K562 (cell line): ENCODE measurements around the gene ANO6. TPM values are rescaled to one million over a fixed set of nuclear protein-coding genes. Genes with fewer than 3 reads are reported as not detected.

ENCODE experiments used
- DDX20 ChIP-seq: fragments of 450-650 bp; IDR thresholded peaks from 2 replicates; pipeline ENCODE4 v1.6.1; 2016; ENCODE audit warnings: missing genetic modification characterization, low read depth, mild to moderate bottlenecking, missing compliant biosample characterization, moderate library complexity
- HDAC3 ChIP-seq: fragments of 450-650 bp; IDR thresholded peaks from 2 replicates; pipeline ENCODE4 v1.6.1; 2018; ENCODE audit warnings: borderline replicate concordance, mild to moderate bottlenecking, moderate library complexity; ENCODE audit not compliant: partially characterized antibody
- NELFE ChIP-seq: IDR thresholded peaks from 2 replicates; pipeline ENCODE4 v1.6.1; 2011; ENCODE audit warnings: mild to moderate bottlenecking; ENCODE audit not compliant: insufficient read depth, insufficient read length
- SIRT6 ChIP-seq: IDR thresholded peaks from one replicate; pipeline ENCODE4 v1.6.1; 2012; ENCODE audit warnings: low read depth, mild to moderate bottlenecking, control low read depth, inconsistent platforms, low read length, moderate library complexity
- SREBF1 ChIP-seq: fragments of 150-350 bp; IDR thresholded peaks from 2 replicates; pipeline ENCODE4 v1.6.1; 2014; ENCODE audit warnings: antibody characterized with exemption, low read depth, low read length, borderline replicate concordance
- TAF7 ChIP-seq: fragments of 450-650 bp; IDR thresholded peaks from 2 replicates; pipeline ENCODE4 v1.6.1; 2016; ENCODE audit warnings: missing genetic modification characterization, missing compliant biosample characterization
- polyA plus RNA-seq, 8 experiments: library from polyadenylated mRNA; depleted of rRNA in 4 of 8; stranded (reverse) in 5 of 8; unstranded in 3 of 8; fragments of >200 nt; fragmentation: Nextera tagmentation in 2 of 8; fragmentation: Illumina TruSeq in 1 of 8; extraction: Ambion mirVana in 2 of 8; extraction: Trizol in 1 of 8; gene quantifications; 2 replicates each; pipeline versions ENCODE4 v1.2.1 to v1.2.3, GENCODE V29; 2011 to 2014; ENCODE audit warnings: inconsistent platforms in 1 of 8, missing spikeins in 1 of 8
- total RNA-seq, 7 experiments: library from RNA; depleted of rRNA in 6 of 7; stranded (reverse); fragments of >200 nt in 6 of 7; fragmentation: Illumina TruSeq in 2 of 7; extraction: Trizol in 2 of 7; gene quantifications; 2 replicates each; pipeline versions ENCODE4 v1.2.1 to v1.2.3, GENCODE V29; 2011 to 2021; ENCODE audit warnings: low replicate concordance in 1 of 7
- TF ChIP-seq, protein P1 (sequence below): fragments of 200-600 bp; sonication (generic); IDR thresholded peaks from one replicate; pipeline ENCODE4 v1.6.1; 2012; ENCODE audit warnings: mild to moderate bottlenecking, low read depth, low read length, inconsistent platforms
- TF ChIP-seq, protein P2 (sequence below): fragments of 150-350 bp; IDR thresholded peaks from 2 replicates; pipeline ENCODE4 v1.6.1; 2014; ENCODE audit warnings: low read depth, mild to moderate bottlenecking, low read length, borderline replicate concordance
- TF ChIP-seq, protein P3 (sequence below): fragments of 450-650 bp; IDR thresholded peaks from 2 replicates; pipeline ENCODE4 v1.6.1; 2016; ENCODE audit warnings: borderline replicate concordance

The ANO6 gene
- total and polyA plus RNA-seq, 9 of the 15 experiments (the other 6 are each of a cell fraction or from before 2014, with no cell fraction given): 3.5 to 24.7 (median 20.3) TPM

DNA sequence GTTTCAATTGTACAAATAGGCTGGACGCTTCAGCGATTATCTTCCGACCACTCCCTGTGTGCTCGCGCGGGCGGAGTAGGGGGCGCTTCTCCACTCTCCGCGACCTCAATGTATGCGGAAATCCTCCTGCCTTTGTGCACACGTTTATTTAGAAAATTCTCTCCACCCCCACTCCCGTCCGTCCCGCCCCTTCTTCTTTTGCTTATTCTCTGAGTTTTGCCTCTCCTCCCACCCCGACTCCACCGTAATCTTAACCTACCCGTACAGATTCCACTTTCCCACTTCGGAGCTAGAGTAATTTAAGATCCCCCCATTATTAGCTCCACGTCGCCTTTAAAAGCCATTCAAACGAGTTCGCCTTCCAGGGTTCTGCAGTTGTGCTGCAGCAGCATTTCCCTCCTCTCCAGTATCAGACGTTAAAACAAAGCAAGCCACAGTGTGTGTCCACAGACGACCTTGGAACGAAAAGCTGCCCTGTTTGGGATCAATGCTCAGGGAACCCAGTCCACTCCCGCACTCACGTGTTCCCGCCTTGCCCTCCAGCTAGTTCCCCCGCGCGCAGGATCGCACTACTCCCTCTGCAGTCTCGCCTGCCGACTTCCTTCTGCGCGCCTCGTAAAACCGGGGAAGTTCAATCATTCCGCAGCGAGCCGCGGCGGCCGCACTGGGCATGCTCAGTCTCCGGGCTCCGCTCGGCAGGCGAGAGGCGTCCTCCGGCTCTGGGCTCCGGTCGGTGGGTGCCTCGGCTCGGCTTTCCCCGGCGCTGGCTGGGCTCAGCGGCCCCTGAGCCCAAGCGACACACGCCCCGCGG is at the start of gene ANO6 (continued):
- TF ChIP-seq, protein P1, sequence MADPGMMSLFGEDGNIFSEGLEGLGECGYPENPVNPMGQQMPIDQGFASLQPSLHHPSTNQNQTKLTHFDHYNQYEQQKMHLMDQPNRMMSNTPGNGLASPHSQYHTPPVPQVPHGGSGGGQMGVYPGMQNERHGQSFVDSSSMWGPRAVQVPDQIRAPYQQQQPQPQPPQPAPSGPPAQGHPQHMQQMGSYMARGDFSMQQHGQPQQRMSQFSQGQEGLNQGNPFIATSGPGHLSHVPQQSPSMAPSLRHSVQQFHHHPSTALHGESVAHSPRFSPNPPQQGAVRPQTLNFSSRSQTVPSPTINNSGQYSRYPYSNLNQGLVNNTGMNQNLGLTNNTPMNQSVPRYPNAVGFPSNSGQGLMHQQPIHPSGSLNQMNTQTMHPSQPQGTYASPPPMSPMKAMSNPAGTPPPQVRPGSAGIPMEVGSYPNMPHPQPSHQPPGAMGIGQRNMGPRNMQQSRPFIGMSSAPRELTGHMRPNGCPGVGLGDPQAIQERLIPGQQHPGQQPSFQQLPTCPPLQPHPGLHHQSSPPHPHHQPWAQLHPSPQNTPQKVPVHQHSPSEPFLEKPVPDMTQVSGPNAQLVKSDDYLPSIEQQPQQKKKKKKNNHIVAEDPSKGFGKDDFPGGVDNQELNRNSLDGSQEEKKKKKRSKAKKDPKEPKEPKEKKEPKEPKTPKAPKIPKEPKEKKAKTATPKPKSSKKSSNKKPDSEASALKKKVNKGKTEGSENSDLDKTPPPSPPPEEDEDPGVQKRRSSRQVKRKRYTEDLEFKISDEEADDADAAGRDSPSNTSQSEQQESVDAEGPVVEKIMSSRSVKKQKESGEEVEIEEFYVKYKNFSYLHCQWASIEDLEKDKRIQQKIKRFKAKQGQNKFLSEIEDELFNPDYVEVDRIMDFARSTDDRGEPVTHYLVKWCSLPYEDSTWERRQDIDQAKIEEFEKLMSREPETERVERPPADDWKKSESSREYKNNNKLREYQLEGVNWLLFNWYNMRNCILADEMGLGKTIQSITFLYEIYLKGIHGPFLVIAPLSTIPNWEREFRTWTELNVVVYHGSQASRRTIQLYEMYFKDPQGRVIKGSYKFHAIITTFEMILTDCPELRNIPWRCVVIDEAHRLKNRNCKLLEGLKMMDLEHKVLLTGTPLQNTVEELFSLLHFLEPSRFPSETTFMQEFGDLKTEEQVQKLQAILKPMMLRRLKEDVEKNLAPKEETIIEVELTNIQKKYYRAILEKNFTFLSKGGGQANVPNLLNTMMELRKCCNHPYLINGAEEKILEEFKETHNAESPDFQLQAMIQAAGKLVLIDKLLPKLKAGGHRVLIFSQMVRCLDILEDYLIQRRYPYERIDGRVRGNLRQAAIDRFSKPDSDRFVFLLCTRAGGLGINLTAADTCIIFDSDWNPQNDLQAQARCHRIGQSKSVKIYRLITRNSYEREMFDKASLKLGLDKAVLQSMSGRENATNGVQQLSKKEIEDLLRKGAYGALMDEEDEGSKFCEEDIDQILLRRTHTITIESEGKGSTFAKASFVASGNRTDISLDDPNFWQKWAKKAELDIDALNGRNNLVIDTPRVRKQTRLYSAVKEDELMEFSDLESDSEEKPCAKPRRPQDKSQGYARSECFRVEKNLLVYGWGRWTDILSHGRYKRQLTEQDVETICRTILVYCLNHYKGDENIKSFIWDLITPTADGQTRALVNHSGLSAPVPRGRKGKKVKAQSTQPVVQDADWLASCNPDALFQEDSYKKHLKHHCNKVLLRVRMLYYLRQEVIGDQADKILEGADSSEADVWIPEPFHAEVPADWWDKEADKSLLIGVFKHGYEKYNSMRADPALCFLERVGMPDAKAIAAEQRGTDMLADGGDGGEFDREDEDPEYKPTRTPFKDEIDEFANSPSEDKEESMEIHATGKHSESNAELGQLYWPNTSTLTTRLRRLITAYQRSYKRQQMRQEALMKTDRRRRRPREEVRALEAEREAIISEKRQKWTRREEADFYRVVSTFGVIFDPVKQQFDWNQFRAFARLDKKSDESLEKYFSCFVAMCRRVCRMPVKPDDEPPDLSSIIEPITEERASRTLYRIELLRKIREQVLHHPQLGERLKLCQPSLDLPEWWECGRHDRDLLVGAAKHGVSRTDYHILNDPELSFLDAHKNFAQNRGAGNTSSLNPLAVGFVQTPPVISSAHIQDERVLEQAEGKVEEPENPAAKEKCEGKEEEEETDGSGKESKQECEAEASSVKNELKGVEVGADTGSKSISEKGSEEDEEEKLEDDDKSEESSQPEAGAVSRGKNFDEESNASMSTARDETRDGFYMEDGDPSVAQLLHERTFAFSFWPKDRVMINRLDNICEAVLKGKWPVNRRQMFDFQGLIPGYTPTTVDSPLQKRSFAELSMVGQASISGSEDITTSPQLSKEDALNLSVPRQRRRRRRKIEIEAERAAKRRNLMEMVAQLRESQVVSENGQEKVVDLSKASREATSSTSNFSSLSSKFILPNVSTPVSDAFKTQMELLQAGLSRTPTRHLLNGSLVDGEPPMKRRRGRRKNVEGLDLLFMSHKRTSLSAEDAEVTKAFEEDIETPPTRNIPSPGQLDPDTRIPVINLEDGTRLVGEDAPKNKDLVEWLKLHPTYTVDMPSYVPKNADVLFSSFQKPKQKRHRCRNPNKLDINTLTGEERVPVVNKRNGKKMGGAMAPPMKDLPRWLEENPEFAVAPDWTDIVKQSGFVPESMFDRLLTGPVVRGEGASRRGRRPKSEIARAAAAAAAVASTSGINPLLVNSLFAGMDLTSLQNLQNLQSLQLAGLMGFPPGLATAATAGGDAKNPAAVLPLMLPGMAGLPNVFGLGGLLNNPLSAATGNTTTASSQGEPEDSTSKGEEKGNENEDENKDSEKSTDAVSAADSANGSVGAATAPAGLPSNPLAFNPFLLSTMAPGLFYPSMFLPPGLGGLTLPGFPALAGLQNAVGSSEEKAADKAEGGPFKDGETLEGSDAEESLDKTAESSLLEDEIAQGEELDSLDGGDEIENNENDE: no peak
- TF ChIP-seq, protein P2, sequence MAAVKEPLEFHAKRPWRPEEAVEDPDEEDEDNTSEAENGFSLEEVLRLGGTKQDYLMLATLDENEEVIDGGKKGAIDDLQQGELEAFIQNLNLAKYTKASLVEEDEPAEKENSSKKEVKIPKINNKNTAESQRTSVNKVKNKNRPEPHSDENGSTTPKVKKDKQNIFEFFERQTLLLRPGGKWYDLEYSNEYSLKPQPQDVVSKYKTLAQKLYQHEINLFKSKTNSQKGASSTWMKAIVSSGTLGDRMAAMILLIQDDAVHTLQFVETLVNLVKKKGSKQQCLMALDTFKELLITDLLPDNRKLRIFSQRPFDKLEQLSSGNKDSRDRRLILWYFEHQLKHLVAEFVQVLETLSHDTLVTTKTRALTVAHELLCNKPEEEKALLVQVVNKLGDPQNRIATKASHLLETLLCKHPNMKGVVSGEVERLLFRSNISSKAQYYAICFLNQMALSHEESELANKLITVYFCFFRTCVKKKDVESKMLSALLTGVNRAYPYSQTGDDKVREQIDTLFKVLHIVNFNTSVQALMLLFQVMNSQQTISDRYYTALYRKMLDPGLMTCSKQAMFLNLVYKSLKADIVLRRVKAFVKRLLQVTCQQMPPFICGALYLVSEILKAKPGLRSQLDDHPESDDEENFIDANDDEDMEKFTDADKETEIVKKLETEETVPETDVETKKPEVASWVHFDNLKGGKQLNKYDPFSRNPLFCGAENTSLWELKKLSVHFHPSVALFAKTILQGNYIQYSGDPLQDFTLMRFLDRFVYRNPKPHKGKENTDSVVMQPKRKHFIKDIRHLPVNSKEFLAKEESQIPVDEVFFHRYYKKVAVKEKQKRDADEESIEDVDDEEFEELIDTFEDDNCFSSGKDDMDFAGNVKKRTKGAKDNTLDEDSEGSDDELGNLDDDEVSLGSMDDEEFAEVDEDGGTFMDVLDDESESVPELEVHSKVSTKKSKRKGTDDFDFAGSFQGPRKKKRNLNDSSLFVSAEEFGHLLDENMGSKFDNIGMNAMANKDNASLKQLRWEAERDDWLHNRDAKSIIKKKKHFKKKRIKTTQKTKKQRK: no peak
- TF ChIP-seq DDX20 (tag): no peak
- peak; percentile 61 for TF ChIP-seq TAF7 (tag)
- no peak for TF ChIP-seq SIRT6
- no peak for TF ChIP-seq SREBF1
- TF ChIP-seq NELFE: no peak
- TF ChIP-seq, protein P3, sequence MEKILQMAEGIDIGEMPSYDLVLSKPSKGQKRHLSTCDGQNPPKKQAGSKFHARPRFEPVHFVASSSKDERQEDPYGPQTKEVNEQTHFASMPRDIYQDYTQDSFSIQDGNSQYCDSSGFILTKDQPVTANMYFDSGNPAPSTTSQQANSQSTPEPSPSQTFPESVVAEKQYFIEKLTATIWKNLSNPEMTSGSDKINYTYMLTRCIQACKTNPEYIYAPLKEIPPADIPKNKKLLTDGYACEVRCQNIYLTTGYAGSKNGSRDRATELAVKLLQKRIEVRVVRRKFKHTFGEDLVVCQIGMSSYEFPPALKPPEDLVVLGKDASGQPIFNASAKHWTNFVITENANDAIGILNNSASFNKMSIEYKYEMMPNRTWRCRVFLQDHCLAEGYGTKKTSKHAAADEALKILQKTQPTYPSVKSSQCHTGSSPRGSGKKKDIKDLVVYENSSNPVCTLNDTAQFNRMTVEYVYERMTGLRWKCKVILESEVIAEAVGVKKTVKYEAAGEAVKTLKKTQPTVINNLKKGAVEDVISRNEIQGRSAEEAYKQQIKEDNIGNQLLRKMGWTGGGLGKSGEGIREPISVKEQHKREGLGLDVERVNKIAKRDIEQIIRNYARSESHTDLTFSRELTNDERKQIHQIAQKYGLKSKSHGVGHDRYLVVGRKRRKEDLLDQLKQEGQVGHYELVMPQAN: peak; percentile 47; the same call in 1 of the 2 replicates
- peak; percentile 50 for TF ChIP-seq HDAC3
